Activated T-cell treated with anti-CD3 and anti-CD28 coated beads, Interleukin-2, amount 50 U/mL, for 72 hours (primary cell): ENCODE results near the gene DPP4. TPM values are rescaled to one million over a fixed set of nuclear protein-coding genes. Genes with fewer than 3 reads are reported as not detected.

ENCODE experiments used
- ATAC-seq, 2 donors: fragments of 150-1000 bp; cut with Tn5 transposase; replicated peaks in 1 of 2; 2 replicates each; pipeline ENCODE4 v1.10.0; 2021; ENCODE audit warnings: moderate library complexity in 2 of 2, mild to moderate bottlenecking in 1 of 2
- DNase-seq, 2 donors: peaks; one replicate each; pipeline ENCODE4 v3.0.0; 2021 to 2022; ENCODE audit warnings: mixed read lengths in 1 of 2
- H3K27ac Mint-ChIP-seq: one replicate; pipeline ENCODE4 v1.8.0; 2022; ENCODE audit warnings: mild to moderate bottlenecking, moderate library complexity, mixed read lengths
- H3K27me3 Mint-ChIP-seq: one replicate; pipeline ENCODE4 v1.8.0; 2022; ENCODE audit warnings: low read depth, mixed read lengths
- H3K36me3 Mint-ChIP-seq, 2 donors: one replicate each; pipeline ENCODE4 v1.8.0; 2022; ENCODE audit warnings: mixed read lengths in 2 of 2, mild to moderate bottlenecking in 1 of 2; ENCODE audit not compliant: insufficient read depth in 2 of 2
- H3K4me1 Mint-ChIP-seq: one replicate; pipeline ENCODE4 v1.8.0; 2022; ENCODE audit warnings: low read depth, mixed read lengths
- H3K4me3 Mint-ChIP-seq, 2 donors: one replicate each; pipeline ENCODE4 v1.8.0; 2022; ENCODE audit warnings: mild to moderate bottlenecking in 2 of 2, mixed read lengths in 2 of 2, moderate library complexity in 2 of 2
- H3K9me3 Mint-ChIP-seq, 2 donors: one replicate each; pipeline ENCODE4 v1.8.0; 2022; ENCODE audit warnings: mixed read lengths in 2 of 2
- total RNA-seq, 2 donors: library from RNA; stranded (reverse); gene quantifications; one replicate each; pipeline ENCODE4 v1.2.3, GENCODE V29; 2022

The DPP4 gene
- total RNA-seq, 2 donors from 2014 or later = 37.6 to 52.9 TPM

DNA sequence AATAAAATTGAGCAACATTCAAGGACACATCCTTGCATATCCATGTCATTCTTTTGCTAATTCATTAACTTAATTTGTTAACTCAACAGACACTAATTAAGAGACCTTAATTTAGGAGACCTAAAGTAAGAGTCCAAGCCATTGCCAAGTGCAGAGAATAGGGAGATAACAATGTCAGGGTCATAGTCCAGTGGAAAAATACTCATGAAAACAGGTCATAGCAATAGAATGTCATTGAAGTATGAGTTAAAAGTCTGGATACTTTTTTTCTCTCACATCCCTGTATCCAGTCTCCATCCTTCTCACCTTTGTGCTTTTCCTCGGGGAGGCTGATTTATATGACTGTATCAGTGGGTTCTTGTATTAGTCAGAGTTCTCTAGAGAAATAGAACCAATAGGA lies 26.6 kb upstream of the DPP4 start:
- ATAC-seq (no peak), DNase-seq (no peak)
- Mint-ChIP-seq H3K9me3 (no peaks in the 10 kb centered on the region), H3K4me3 (no peak overlapping the region), H3K4me1 (no peaks in the 10 kb centered on the region), H3K27ac (no peak overlapping the region), H3K27me3 (no peaks in the 10 kb centered on the region), H3K36me3 (no peaks in the 10 kb centered on the region)

DNA sequence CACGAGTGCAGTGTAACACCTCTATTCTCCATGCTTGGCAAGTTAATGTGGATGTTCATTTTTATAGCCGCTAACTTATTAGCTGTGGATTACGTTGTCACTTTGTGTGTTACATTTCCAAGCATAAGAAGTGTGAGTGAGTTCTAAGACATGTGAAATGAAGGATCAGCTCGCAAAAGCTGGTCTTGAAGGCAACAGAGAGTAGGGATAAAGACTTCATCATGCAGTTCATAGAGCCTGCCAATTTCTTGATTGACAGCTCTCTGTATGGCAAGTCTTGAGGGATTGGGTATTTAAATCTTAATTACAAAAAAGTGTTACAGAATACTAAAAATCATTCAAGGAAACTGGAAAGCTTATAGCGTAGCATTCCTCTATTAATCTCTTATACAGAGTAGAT lies 25.8 kb upstream of the DPP4 start:
- H3K4me3 Mint-ChIP-seq = no peak overlapping the region
- ATAC-seq = no peak
- H3K9me3 Mint-ChIP-seq = no peaks in the 10 kb centered on the region
- H3K36me3 Mint-ChIP-seq = no peaks in the 10 kb centered on the region
- H3K4me1 Mint-ChIP-seq = no peaks in the 10 kb centered on the region
- no peaks in the 10 kb centered on the region for H3K27me3 Mint-ChIP-seq
- DNase-seq = no peak
- no peak overlapping the region for H3K27ac Mint-ChIP-seq

DNA sequence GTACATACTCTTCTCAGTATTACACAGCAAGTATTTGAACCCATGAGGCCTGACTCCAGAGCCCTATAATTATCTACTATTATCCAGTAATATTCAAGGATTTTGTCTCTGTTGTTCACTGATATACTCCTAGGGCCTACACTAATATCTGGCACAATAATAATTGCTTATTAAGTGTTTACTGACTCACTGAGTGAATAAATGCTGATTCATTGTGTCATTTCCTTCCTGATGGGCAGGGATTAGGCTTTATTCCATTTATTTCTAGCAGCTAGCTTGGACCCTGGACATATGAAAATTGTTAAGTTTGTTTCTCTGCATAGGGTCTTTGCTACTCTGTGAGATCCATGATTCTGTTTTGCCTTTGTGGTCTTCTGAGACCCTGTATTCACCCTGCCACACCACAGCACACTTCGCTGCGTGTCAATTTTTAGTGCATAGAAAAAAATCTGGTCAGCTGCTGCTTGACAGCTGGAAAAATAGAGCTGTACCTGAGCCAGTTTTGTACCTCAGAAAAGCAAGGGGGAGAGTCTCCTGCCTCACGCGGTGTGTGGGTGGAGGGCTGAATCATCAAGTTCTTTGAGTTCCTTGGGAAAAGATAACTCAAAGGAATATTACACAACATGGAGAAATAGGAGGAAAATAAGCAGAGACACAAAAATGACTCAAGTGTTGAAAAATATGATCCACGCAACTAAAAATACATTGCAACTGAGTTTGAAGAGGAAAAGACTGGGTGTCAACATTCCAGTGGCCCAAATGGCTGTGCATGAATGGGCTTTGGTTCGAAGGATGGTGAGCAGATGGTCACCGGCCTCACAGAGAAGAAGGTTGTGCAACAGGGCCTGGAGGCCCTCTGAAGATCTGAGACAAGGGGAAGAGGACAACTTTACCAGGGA lies 18.9 kb upstream of the DPP4 start:
- Mint-ChIP-seq H3K27me3 (no peaks in the 10 kb centered on the region), H3K9me3 (no peaks in the 10 kb centered on the region), H3K27ac (no peak overlapping the region), H3K4me3 (no peak overlapping the region), H3K4me1 (peaks cover 18% of the 10 kb centered on the region), H3K36me3 (no peaks in the 10 kb centered on the region)
- DNase-seq (no peak), ATAC-seq (no peak)

DNA sequence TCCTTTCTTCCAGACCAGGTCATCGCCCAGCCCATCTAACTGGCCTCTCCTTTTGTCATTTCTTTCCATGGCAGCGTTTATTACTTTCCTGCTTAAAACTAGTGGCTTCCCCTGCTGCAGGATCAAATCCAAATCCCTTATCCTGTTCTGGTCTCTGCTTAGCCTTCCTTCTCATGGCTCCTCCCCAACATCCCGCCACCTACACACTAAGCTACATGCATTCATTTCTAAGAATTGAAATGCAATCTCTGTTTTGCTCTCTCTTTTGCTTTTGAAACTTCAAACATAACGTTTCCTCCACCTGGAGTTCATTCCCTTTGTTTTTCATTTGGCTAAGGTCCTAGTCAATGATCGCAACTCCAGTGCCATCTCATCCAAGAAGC lies 18.0 kb upstream of the DPP4 start:
- ATAC-seq (no peak), DNase-seq (no peak)
- H3K36me3 Mint-ChIP-seq = no peaks in the 10 kb centered on the region
- H3K9me3 Mint-ChIP-seq = no peaks in the 10 kb centered on the region
- no peaks in the 10 kb centered on the region for H3K27me3 Mint-ChIP-seq
- H3K4me3 Mint-ChIP-seq = no peak overlapping the region
- peaks cover 18% of the 10 kb centered on the region for H3K4me1 Mint-ChIP-seq
- H3K27ac Mint-ChIP-seq = no peak overlapping the region

DNA sequence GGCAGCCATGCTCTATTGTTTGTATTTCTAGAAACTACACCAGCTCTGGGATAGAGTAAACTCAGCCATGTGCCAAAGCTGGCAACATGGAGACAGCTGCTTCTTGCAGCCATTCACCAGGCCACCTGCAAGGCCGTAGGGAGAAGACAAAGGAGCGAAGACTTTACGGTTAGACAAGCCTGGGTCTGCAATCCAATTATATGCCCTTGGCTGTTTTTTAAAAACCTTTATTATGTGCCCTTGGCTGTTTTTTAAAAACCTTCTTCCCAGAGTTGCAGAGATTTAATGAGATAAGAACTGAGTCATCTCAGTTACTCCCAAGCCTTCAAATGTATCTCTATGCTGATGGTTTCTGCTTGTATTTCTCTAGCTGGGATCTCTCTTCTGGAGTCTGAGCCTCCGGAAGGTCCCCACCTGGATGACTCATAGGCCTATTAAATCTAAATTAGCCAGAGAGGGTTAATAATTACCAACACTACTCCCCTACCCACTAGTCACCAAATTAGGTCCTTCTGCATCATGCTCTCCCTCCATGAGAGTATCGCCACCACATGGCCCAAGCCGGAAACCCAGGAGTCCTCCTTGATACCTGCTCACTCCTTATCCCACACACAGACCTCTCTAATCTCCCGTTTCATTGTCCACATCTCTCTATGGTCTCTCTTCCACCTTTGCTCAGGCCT lies 17.5 kb upstream of the DPP4 start:
- H3K4me1 Mint-ChIP-seq = peaks cover 18% of the 10 kb centered on the region

DNA sequence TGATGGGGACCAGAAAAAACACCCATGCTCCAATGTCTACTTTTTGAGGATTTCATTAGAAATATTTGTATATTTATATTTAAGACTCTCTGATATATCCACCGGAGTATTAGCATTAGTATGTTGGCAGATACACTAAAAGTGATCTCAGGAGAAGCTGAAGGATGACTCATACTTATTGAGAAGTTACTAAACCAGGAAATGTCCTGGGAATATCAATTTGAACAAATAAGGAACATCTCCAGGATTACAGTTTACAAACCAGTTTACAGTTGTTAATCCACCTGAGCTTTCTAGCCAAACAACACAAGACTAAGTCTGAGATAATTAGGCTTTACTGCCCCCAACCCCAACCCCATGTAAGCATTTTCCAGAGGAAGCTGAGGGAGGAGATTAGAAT lies 16.1 kb upstream of the DPP4 start:
- Mint-ChIP-seq H3K4me3 (no peak overlapping the region), H3K4me1 (peaks cover 18% of the 10 kb centered on the region), H3K9me3 (no peaks in the 10 kb centered on the region), H3K27me3 (no peaks in the 10 kb centered on the region), H3K36me3 (no peaks in the 10 kb centered on the region), H3K27ac (no peak overlapping the region)
- DNase-seq (no peak), ATAC-seq (no peak)

More for the DNA sequence above, 17.5 kb upstream of the DPP4 start:
- Mint-ChIP-seq H3K36me3 (no peaks in the 10 kb centered on the region), H3K27ac (no peak overlapping the region), H3K27me3 (no peaks in the 10 kb centered on the region), H3K9me3 (no peaks in the 10 kb centered on the region), H3K4me3 (no peak overlapping the region)
- peak in 1 of 2 donors; percentile 12 for DNase-seq
- no peak for ATAC-seq

DNA sequence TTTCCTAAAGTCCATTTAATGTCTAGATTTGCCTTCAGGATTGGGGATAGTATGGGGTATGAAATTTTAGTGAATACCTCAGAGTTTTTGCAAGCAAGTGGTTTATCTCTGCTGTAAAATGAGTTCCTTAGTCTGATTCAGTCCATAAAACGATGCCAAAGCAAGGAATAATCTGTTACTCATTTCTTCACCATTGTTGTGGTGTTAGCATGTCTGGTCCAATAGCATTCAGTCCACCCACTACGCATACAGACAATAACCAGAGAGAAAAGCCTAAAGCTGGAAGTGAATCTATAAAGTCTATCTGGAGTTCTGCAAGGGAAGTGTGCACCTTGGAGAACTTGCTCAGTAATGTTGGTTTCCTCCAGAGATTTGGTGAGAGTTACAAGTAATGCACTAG lies 12.9 kb upstream of the DPP4 start:
- ATAC-seq (no peak), DNase-seq (no peak)
- Mint-ChIP-seq H3K36me3 (no peaks in the 10 kb centered on the region), H3K27ac (no peak overlapping the region), H3K27me3 (no peaks in the 10 kb centered on the region), H3K9me3 (no peaks in the 10 kb centered on the region), H3K4me1 (peaks cover 6% of the 10 kb centered on the region), H3K4me3 (no peak overlapping the region)

DNA sequence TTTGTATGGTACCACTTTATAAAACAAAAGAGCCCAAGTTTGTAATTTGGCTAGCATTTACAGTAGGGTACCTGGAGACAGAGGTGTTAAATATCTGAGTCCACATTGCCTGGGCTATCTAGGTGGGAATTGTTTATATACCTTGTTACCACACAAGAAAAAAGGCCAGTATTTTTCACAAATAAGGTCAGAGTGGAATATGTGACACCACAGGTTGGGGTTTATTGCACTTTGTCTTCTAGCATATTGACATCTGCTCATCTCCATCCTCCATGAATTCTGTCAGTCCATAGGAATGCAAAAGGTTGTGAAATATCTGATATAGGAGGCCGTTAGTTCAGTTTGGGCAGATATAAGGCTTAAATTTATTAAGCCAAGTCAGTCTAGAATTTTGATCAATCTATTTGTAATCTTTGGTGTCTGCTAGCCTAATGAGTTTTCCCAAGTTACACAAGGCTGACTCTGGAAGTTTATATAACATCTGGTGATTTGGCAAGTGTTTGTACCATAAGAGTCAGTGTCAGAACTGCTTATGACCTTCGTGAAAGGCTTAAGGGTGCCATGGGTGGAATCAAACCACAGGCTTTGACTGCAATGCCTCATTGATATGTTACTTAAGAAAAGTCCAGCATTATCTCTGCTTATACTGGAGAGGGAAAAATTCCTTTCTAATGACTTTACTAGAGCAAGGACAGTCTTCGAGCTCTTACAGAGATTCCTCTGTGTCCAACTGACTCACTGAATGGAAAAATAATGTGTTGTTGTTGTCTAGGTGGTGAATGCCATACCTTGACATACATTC lies 11.3 kb upstream of the DPP4 start:
- peaks cover 0 to 2% of the 10 kb centered on the region in 2 donors for H3K36me3 Mint-ChIP-seq

DNA sequence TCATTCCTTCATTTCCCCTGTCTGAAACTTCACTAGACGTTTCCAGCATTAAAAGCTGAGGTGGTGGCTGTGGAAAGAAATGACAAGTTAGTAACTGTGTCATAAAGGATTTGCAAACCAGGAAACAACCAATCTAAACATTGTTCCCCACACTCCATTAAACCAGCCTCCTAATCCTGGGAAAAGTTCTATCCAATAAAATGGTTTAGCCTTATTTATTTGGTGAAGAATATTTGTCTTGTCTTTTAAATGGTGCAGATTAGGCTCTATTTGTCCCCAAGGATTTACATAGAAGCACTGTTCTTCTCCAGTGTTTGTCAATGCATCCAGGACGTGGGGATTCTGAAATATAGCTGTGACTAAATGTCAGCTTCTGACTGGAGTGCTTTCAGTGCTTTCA lies 10.5 kb upstream of the DPP4 start:
- Mint-ChIP-seq H3K4me3 (no peak overlapping the region), H3K27ac (no peak overlapping the region), H3K27me3 (no peaks in the 10 kb centered on the region), H3K9me3 (peaks cover 4 to 6% of the 10 kb centered on the region in 2 donors), H3K36me3 (peaks cover 4 to 9% of the 10 kb centered on the region in 2 donors), H3K4me1 (no peaks in the 10 kb centered on the region)
- DNase-seq (no peak), ATAC-seq (no peak)

More for the DNA sequence above, 11.3 kb upstream of the DPP4 start:
- no peak for DNase-seq
- Mint-ChIP-seq H3K27me3 (no peaks in the 10 kb centered on the region), H3K9me3 (peaks cover 0 to 3% of the 10 kb centered on the region in 2 donors), H3K4me3 (no peak overlapping the region), H3K4me1 (no peaks in the 10 kb centered on the region), H3K27ac (no peak overlapping the region)
- ATAC-seq = no peak

DNA sequence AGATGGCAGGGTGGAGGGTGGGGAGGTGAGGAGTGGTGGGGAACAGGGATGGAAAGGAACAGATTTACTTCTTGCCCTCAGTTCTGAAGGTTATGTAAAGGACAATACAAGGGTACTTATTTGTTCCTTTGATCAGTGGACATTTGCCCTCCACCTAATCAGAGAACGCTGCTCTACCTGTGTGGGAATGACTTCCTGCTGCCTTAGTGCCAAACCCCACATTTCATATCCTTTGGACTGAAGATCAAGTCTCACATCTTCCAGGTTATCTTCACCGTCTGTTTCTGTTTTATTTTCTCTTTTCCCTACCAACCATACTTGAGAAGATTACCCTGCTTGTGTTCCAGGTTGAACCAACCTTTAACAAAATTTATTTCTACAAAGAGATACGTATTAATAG lies 8.7 kb upstream of the DPP4 start:
- Mint-ChIP-seq H3K4me1 (no peaks in the 10 kb centered on the region), H3K27ac (no peak overlapping the region), H3K36me3 (peaks cover 11 to 22% of the 10 kb centered on the region in 2 donors), H3K27me3 (no peaks in the 10 kb centered on the region), H3K9me3 (peaks cover 8 to 15% of the 10 kb centered on the region in 2 donors), H3K4me3 (no peak overlapping the region)
- no peak for DNase-seq
- no peak for ATAC-seq

DNA sequence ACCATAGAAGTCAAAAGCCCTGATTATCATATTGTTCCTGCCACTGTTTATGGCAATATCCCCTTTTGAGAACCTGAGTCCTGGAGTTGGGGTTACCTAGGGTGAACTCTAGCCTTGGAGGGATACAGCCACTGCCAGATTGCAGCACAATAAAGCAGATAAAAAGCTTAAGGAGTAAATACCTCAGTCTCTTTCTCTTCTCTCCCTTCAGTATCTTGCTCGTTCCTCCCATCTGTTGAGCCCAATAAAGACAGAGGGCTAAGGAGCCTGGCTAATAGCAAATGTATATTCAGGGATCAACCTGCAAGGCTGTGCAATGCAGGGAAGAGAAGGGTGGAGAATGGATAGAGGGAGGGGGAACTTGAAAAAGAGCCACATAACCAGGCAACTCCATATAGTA lies 8.0 kb upstream of the DPP4 start:
- no peak overlapping the region for H3K27ac Mint-ChIP-seq
- peaks cover 11 to 28% of the 10 kb centered on the region in 2 donors for H3K36me3 Mint-ChIP-seq
- peaks cover 8 to 15% of the 10 kb centered on the region in 2 donors for H3K9me3 Mint-ChIP-seq
- no peak overlapping the region for H3K4me3 Mint-ChIP-seq
- no peaks in the 10 kb centered on the region for H3K27me3 Mint-ChIP-seq
- DNase-seq (no peak), ATAC-seq (no peak)
- no peaks in the 10 kb centered on the region for H3K4me1 Mint-ChIP-seq

DNA sequence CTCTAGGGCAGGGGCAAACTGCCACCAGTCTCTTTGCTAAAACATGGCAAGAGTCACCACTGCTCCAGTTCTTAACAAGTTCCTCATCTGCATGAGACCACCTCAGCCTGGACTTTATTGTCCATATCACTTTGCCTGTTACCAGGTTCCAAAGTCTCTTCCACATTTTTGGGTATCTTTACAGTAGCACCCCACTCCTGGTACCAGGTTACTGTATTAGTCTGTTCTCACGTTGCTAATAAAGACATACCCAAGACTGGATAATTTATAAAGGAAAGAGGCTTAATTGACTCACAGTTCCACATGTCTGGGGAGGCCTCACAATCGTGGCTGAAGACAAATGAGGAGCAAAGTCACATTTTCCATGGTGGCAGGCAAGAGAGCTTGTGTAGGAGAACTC lies 5.5 kb upstream of the DPP4 start:
- H3K27me3 Mint-ChIP-seq = no peaks in the 10 kb centered on the region
- H3K9me3 Mint-ChIP-seq = peaks cover 8 to 15% of the 10 kb centered on the region in 2 donors
- peaks cover 11 to 29% of the 10 kb centered on the region in 2 donors for H3K36me3 Mint-ChIP-seq
- H3K27ac Mint-ChIP-seq = no peak overlapping the region
- H3K4me3 Mint-ChIP-seq = no peak overlapping the region
- ATAC-seq (no peak), DNase-seq (no peak)
- H3K4me1 Mint-ChIP-seq = peaks cover 13% of the 10 kb centered on the region

DNA sequence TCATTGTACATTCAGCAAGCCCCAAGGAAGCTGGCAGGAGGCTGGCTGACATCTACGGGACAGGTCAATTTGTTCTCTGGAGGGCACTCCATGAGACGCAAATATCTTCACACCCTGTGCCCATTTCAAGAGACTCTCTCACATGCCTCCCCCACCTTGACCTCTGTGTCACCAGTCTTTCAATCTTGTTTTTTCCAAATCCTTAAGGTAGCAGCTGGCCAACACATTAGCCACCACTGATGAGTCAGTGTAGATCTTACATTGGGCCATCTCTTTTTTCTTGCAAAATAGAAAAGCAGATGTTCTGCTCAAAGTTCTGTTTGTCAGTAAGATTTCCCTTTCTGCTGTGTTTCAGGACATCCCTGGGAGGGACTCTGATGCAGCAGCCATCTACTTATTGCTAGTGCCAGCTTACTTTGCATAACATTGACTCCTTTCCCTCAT lies 1.7 kb upstream of the DPP4 start:
- no peak overlapping the region for H3K27ac Mint-ChIP-seq
- H3K4me3 Mint-ChIP-seq = no peak overlapping the region
- peaks cover 14 to 36% of the 10 kb centered on the region in 2 donors for H3K36me3 Mint-ChIP-seq

More for the DNA sequence above, 1.7 kb upstream of the DPP4 start:
- H3K9me3 Mint-ChIP-seq = peaks cover 5 to 15% of the 10 kb centered on the region in 2 donors
- peaks cover 41% of the 10 kb centered on the region for H3K4me1 Mint-ChIP-seq
- no peaks in the 10 kb centered on the region for H3K27me3 Mint-ChIP-seq
- no peak for ATAC-seq
- DNase-seq = no peak
